Sigmoid colon (tissue), 7 donors: ENCODE results near the gene SDE2. TPM values are rescaled to one million over a fixed set of nuclear protein-coding genes. Genes with fewer than 3 reads are reported as not detected.
"Not testable (repeated sequence)": the region's sequence is repeated elsewhere in the genome, so short reads cannot be mapped to it uniquely, and the experiment has no call there.

Source experiments
- DNase-seq: peaks from one replicate; pipeline ENCODE4 v3.0.0-alpha.2; 2019
- H3K27ac ChIP-seq, 4 donors: fragments of 200-600 bp; sonication (generic); one replicate each; pipeline ENCODE4 v1.5.1; 2016 to 2019; ENCODE audit warnings: mild to moderate bottlenecking in 1 of 4
- H3K27me3 ChIP-seq, 3 donors: fragments of 200-600 bp; sonication (generic); one replicate each; pipeline ENCODE4 v1.5.1; 2019; ENCODE audit warnings: mild to moderate bottlenecking in 1 of 3
- H3K36me3 ChIP-seq, 4 donors: fragments of 200-600 bp; sonication (generic); one replicate each; pipeline ENCODE4 v1.5.1; 2016 to 2019
- H3K4me1 ChIP-seq, 4 donors: fragments of 200-600 bp; sonication (generic); one replicate each; pipeline ENCODE4 v1.5.1; 2017 to 2019
- H3K4me3 ChIP-seq, 4 donors: fragments of 200-600 bp; sonication (generic); one replicate each; pipeline ENCODE4 v1.5.1; 2017 to 2019; ENCODE audit warnings: mild to moderate bottlenecking in 2 of 4, moderate library complexity in 1 of 4
- H3K9me3 ChIP-seq, 4 donors: fragments of 200-600 bp in 3 of 4; sonication (generic) in 3 of 4; one replicate each; pipeline versions ENCODE4 v1.5.1 to v1.6.1; 2013 to 2019
- EP300 ChIP-seq, 4 donors: sonication (generic); formaldehyde crosslinking; IDR thresholded peaks; one replicate each; pipeline ENCODE4 v1.6.1; 2017; ENCODE audit warnings: antibody characterized with exemption in 4 of 4
- POLR2A ChIP-seq, 2 donors: fragments of 450-650 bp; IDR thresholded peaks; one replicate each; pipeline ENCODE4 v1.6.1; 2016; ENCODE audit warnings: antibody characterized with exemption in 2 of 2, mild to moderate bottlenecking in 2 of 2, moderate library complexity in 2 of 2
- POLR2AphosphoS5 ChIP-seq, 4 donors: sonication (generic); formaldehyde crosslinking; IDR thresholded peaks; one replicate each; pipeline ENCODE4 v1.6.1; 2017; ENCODE audit warnings: antibody characterized with exemption in 4 of 4
- WGBS, 2 donors: extraction: QIAGEN DNeasy Blood & Tissue Kit; methylation state at CpG; one replicate each; pipeline ENCODE4 v1.1.7; 2013; 5-methylcytosine and 5-hydroxymethylcytosine counted together
- intact Hi-C: fragments of 100-400 bp; cut with DNase I; formaldehyde crosslinking; loops from one replicate; pipeline ENCODE4 v1.15.1; 2023
- polyA plus RNA-seq, 3 donors: library from polyadenylated mRNA; stranded (reverse); fragments of 200-250 nt; gene quantifications; one replicate each; pipeline ENCODE4 v1.2.3, GENCODE V29; 2013
- total RNA-seq, 4 donors: library from RNA; depleted of rRNA; stranded (reverse); fragments of >200 nt; gene quantifications; one replicate each; pipeline ENCODE4 v1.1.0, GENCODE V29; 2016
- TF ChIP-seq, protein P1 (sequence below), 4 experiments: fragments of 450-650 bp in 3 of 4; fragments of 200-600 bp in 1 of 4; IDR thresholded peaks; one replicate each; pipeline ENCODE4 v1.5.1; 2016 to 2019; ENCODE audit warnings: antibody characterized with exemption in 4 of 4, mild to moderate bottlenecking in 3 of 4, moderate library complexity in 2 of 4
- donor health status: healthy with polysubstance abuse.
- donor health status: Bipolar disorder and iron deficiency.
- donor health status: healthy.

SDE2 gene
- total and polyA plus RNA-seq, 7 donors, result 9.0 to 21.9 (median 12.7) TPM

DNA sequence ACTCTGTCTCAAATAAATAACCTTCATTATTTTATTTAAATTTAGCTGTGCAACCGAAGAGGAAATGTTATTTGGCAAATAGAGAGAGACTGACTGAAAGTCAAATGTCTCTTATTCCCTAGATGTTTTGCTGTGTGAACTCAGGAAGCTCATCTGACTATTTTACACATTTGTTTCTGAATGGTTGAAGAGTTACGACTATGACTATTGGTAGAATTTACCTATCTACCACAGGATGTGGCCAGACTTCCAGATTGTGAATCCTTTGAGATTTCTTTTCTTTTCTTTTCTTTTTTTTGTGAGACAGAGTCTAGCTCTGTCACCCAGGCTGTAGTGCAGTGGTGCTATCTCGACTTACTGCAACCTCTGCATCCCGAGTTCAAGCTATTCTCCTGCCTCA, 5.3 kb upstream of the SDE2 start:
- Histone ChIP-seq H3K36me3 (no peaks in the 10 kb centered on the region), H3K9me3 (no peaks in the 10 kb centered on the region), H3K4me1 (peaks cover 0 to 9% (median 6%) of the 10 kb centered on the region in 4 donors), H3K4me3 (no peak overlapping the region), H3K27ac (no peak overlapping the region), H3K27me3 (no peaks in the 10 kb centered on the region)
- TF ChIP-seq, protein P1, sequence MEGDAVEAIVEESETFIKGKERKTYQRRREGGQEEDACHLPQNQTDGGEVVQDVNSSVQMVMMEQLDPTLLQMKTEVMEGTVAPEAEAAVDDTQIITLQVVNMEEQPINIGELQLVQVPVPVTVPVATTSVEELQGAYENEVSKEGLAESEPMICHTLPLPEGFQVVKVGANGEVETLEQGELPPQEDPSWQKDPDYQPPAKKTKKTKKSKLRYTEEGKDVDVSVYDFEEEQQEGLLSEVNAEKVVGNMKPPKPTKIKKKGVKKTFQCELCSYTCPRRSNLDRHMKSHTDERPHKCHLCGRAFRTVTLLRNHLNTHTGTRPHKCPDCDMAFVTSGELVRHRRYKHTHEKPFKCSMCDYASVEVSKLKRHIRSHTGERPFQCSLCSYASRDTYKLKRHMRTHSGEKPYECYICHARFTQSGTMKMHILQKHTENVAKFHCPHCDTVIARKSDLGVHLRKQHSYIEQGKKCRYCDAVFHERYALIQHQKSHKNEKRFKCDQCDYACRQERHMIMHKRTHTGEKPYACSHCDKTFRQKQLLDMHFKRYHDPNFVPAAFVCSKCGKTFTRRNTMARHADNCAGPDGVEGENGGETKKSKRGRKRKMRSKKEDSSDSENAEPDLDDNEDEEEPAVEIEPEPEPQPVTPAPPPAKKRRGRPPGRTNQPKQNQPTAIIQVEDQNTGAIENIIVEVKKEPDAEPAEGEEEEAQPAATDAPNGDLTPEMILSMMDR (IDR thresholded peaks at IDR 0.05), result no peak
- no peak for TF ChIP-seq POLR2AphosphoS5 (IDR thresholded peaks at IDR 0.05)
- TF ChIP-seq EP300 (IDR thresholded peaks at IDR 0.05), result no peak
- TF ChIP-seq POLR2A (IDR thresholded peaks at IDR 0.05), result no peak
- no peak for DNase-seq
- intact Hi-C loops, result no loop called here
- 59 to 91% methylated on average over 4 of the region's 4 CpGs for WGBS, 2 donors

DNA sequence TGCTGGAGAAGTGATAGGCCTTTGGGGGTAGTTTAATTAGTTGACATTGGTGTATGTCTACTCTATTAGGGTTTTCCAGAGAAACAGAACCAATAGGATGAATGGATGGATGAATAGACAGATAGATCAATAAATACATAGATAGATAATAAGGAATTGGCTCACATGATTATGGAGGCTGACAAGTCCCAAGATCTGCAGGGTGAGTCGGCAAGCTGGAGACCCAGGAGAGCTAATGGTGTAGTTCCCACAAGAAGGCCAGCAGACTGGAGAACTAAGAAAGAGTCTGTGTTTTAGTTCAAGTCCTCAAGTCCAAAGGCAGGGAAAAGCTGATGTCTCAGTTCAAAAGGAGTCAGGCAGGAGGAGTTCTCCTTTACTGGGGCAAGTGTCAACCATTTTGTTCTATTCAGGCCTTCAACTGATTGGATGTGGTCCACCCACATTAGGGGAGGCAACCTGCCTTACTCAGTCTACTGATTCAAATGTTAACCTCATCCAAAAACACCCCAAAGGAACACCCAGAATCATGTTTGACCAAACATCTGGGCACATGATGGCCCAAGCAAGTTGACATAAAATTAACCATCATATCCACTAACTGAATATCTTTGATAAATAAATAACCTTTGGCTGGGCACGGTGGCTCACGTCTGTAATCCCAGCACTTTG, 4.5 kb upstream of the SDE2 start:
- Histone ChIP-seq H3K4me3 (no peak overlapping the region), H3K27ac (peak overlapping the region in 2 of 4 donors; percentile 80 to 98), H3K36me3 (no peaks in the 10 kb centered on the region), H3K4me1 (peaks cover 0 to 9% (median 7%) of the 10 kb centered on the region in 4 donors), H3K27me3 (no peaks in the 10 kb centered on the region), H3K9me3 (no peaks in the 10 kb centered on the region)
- intact Hi-C loops, result no loop called here
- no peak for TF ChIP-seq POLR2AphosphoS5 (IDR thresholded peaks at IDR 0.05)
- TF ChIP-seq, protein P1 (IDR thresholded peaks at IDR 0.05), result no peak
- no peak for TF ChIP-seq EP300 (IDR thresholded peaks at IDR 0.05)
- no peak for DNase-seq
- WGBS, 2 donors, result 89 to 92% methylated on average over 3 of the region's 3 CpGs

DNA sequence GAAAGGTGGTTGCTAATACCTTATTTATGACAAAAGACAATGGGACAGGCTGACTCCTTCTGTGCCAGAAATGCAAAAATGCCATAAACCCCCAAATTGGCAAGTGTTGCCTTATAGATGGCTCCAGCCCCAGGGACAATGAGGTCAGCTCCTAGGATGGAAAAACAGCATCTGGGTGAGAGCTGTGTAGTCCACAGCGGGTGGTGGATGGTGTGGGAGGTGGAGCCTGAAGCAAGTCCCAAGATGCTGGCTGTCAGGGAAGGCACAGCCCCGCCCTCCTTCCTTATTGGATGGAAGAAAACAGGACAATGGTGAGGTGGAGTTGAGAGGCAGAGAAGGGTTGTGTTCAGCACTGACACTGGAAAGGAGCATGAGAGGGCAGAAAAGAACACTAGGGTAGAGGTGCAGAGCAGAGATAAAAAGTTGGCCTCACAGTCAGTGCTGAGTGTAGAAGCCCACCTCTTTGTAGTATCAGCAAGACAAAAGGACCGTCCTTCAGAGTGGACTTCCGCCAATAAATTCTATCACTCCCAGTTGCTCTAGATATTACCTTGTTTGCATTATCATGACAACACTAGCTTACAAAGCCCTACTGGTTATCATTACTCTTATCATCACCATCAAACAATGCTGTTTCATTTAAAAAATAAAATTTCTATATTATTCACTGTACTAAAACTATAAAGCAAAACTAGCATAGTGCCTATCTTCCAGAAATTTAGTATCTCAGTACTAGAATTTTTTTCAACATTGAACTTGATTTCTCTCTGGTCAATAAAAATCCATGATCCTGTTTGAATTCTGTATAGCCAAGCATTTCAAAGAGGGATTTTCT, 3.7 kb upstream of the SDE2 start:
- Histone ChIP-seq H3K4me3 (peak overlapping the region in 1 of 4 donors; percentile 0), H3K27me3 (no peaks in the 10 kb centered on the region), H3K36me3 (no peaks in the 10 kb centered on the region), H3K27ac (peak overlapping the region; percentile 30 to 98 (median 88)), H3K9me3 (no peaks in the 10 kb centered on the region), H3K4me1 (peaks cover 0 to 16% (median 14%) of the 10 kb centered on the region in 4 donors)
- intact Hi-C loops, result no loop called here
- TF ChIP-seq POLR2AphosphoS5 (IDR thresholded peaks at IDR 0.05), result no peak
- WGBS, 2 donors, result 54 to 71% methylated on average over 4 of the region's 4 CpGs
- DNase-seq, result peak; percentile 76

GRCh38 chr1:226001963-226002666, 3.0 kb upstream of the SDE2 start:
- WGBS, 2 donors, result 36 to 51% methylated on average over 9 of the region's 9 CpGs
- Histone ChIP-seq H3K4me1 (peaks cover 0 to 23% (median 21%) of the 10 kb centered on the region in 4 donors), H3K27me3 (no peaks in the 10 kb centered on the region), H3K4me3 (peak overlapping the region in 1 of 4 donors; percentile 0), H3K36me3 (no peaks in the 10 kb centered on the region), H3K9me3 (no peaks in the 10 kb centered on the region), H3K27ac (peak overlapping the region; percentile 30 to 98 (median 88))
- TF ChIP-seq EP300 (IDR thresholded peaks at IDR 0.05) (peak in 3 of 4 donors; percentile 4 to 70 (median 61)), POLR2A (IDR thresholded peaks at IDR 0.05) (no peak), POLR2AphosphoS5 (IDR thresholded peaks at IDR 0.05) (peak in 3 of 4 donors; percentile 29 to 79 (median 62))
- TF ChIP-seq, protein P1 (IDR thresholded peaks at IDR 0.05), result no peak
- intact Hi-C loops, result no loop called here
- peak; percentile 82 for DNase-seq

GRCh38 chr1:226001088-226001487, 1.9 kb upstream of the SDE2 start:
- no peaks in the 10 kb centered on the region for H3K9me3 ChIP-seq
- no peak overlapping the region for H3K4me3 ChIP-seq
- no peak for DNase-seq
- no peak for TF ChIP-seq POLR2AphosphoS5 (IDR thresholded peaks at IDR 0.05)
- TF ChIP-seq POLR2A (IDR thresholded peaks at IDR 0.05), result no peak
- no peak for TF ChIP-seq EP300 (IDR thresholded peaks at IDR 0.05)
- TF ChIP-seq, protein P1 (IDR thresholded peaks at IDR 0.05), result no peak
- peak overlapping the region in 3 of 4 donors; percentile 80 to 98 (median 97) for H3K27ac ChIP-seq
- H3K4me1 ChIP-seq, result peaks cover 0 to 32% (median 25%) of the 10 kb centered on the region in 4 donors
- H3K36me3 ChIP-seq, result no peaks in the 10 kb centered on the region
- intact Hi-C loops, result no loop called here
- no peaks in the 10 kb centered on the region for H3K27me3 ChIP-seq
- WGBS, 2 donors, result 86 to 92% methylated on average over 8 of the region's 8 CpGs

DNA sequence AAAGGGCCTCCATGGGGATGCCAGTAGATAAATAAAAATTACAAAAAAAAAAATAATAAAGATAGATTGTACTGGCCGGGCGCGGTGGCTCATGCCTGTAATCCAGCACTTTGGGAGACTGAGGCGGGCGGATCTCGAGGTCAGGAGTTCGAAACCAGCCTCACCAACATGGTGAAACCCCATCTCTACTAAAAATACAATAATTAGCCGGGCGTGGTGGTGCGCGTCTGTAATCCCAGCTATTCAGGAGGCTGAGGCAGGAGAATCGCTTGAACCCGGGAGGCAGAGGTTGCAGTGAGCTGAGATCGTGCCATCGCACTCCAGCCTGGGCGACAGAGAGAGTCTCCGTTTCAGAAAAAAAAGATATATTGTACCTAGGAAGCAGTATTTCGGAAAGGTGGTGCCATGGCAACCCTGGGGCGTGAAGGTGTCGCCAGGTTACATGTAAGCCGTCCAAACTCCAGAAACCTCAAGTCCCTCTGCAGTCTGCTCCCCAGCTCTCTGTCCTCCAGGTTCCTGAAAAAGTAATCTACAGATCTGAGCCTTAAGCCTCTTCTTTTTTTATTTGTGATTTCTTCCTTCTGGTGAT, 1.4 kb upstream of the SDE2 start:
- H3K4me3 ChIP-seq, DNase-seq, H3K36me3 ChIP-seq, H3K27me3 ChIP-seq, H3K9me3 ChIP-seq, intact Hi-C loops: not testable (repeated sequence)
- WGBS, 2 donors, result 85 to 92% methylated on average over 21 of the region's 21 CpGs
- H3K4me1 ChIP-seq, result peaks cover 0 to 36% (median 26%) of the 10 kb centered on the region in 4 donors
- peak overlapping the region; percentile 95 to 98 (median 97) for H3K27ac ChIP-seq
